Heart left ventricle (tissue), 13 donors: ENCODE measurements around the gene IFRD2.

Experiments
- CTCF ChIP-seq, 12 donors: fragments of 200-600 bp; sonication (generic) in 4 of 12; IDR thresholded peaks; one replicate each; pipeline versions ENCODE4 v1.5.0 to v1.8.0; 2018 to 2022; ENCODE audit warnings: antibody characterized with exemption in 12 of 12, mild to moderate bottlenecking in 5 of 12
- POLR2A ChIP-seq, 2 donors: fragments of 450-650 bp; IDR thresholded peaks; one replicate each; pipeline ENCODE4 v1.6.1; 2017; ENCODE audit warnings: antibody characterized with exemption in 2 of 2, mild to moderate bottlenecking in 2 of 2, moderate library complexity in 2 of 2
- donor health status: ischemic (EF 13 %, LVEDD 7.1; RV severe dilation, severe dysfunction).
- donor health status: DM: no; HTN: yes; CAD: no.
- donor health status: DM: no; HTN: no; CAD: no.
- donor health status: ischemic (EF 25% LVEDD 6.9; RV normal size, moderate dysfunction).
- donor health status: ischemic (EF 25% LVEDD 5.7; RV mildly dilated, moderate dysfunction).
- donor health status: ischemic (EF 35%, LVEDD 5.7; RV mildly dilated, moderate dysfunction).
- donor health status: nonischemic (EF 11% LVEDD 7.7; RV severe dilation, severe dysfunction).
- donor health status: DM: yes; HTN: yes; CAD: no.
- donor health status: PGD.
- donor health status: ischemic (EF 29% LVEDD 5.4; RV normal size, mild dysfunction).
- donor health status: nonischemic (EF 23%, LVEDD 6.1; RV moderate dilation, normal function).

- TF ChIP-seq CTCF (IDR thresholded peaks at IDR 0.05) (no peak), POLR2A (IDR thresholded peaks at IDR 0.05) (no peak)
These were observed 50.4 kb downstream of the IFRD2 start for GRCh38 chr3:50241713-50242380.
